Activated CD4-positive, alpha-beta T cell treated with anti-CD3 and anti-CD28 coated beads, Interleukin-2, amount 10 ng/mL, durations not matched to agents 7 days and 5 days (primary cell): Measurements from ENCODE around the gene FKBP15. TPM values are rescaled to one million over a fixed set of nuclear protein-coding genes. Genes with fewer than 3 reads are reported as not detected.
A peak's percentile ranks its signal among the peaks of the same experiment; 100 is the strongest.
"Not testable (repeated sequence)": the region's sequence is repeated elsewhere in the genome, so short reads cannot be mapped to it uniquely, and the experiment has no call there.

Experiments
- CTCF ChIA-PET: fragments of 350-600 bp; sonication (Branson Sonifier 250); formaldehyde crosslinking; loops from one replicate; lab custom pipeline; 2021; ENCODE audit warnings: antibody characterized with exemption; lab: Charles Lee
- POLR2A ChIA-PET: fragments of 350-600 bp; sonication (Branson Sonifier 250); formaldehyde crosslinking; loops from one replicate; lab custom pipeline; 2021; ENCODE audit warnings: antibody characterized with exemption; lab: Charles Lee
- DNase-seq: peaks from one replicate; pipeline ENCODE4 v3.0.0-alpha.2; 2020
- H3K27ac Mint-ChIP-seq: one replicate; pipeline ENCODE4 v1.8.0; 2021; ENCODE audit warnings: mild to moderate bottlenecking, moderate library complexity, mixed read lengths
- H3K27me3 Mint-ChIP-seq: one replicate; pipeline ENCODE4 v1.8.0; 2021; ENCODE audit warnings: mixed read lengths
- H3K36me3 Mint-ChIP-seq: one replicate; pipeline ENCODE4 v1.8.0; 2021; ENCODE audit warnings: low read depth, mixed read lengths
- H3K4me1 Mint-ChIP-seq: one replicate; pipeline ENCODE4 v1.8.0; 2021; ENCODE audit warnings: mixed read lengths
- H3K4me3 Mint-ChIP-seq: one replicate; pipeline ENCODE4 v1.8.0; 2021; ENCODE audit warnings: mild to moderate bottlenecking, moderate library complexity, mixed read lengths
- H3K9me3 Mint-ChIP-seq: one replicate; pipeline ENCODE4 v1.8.0; 2021; ENCODE audit warnings: mixed read lengths
- total RNA-seq, 2 experiments: library from RNA; stranded (reverse); gene quantifications; one replicate each; pipeline ENCODE4 v1.2.3, GENCODE V29; 2021

The FKBP15 gene
- total RNA-seq, 2 experiments from 2014 or later: 33.6 to 39.3 TPM

- peaks cover 3% of the 10 kb centered on the region for H3K9me3 Mint-ChIP-seq
- no peak for DNase-seq
- no peak overlapping the region for H3K4me3 Mint-ChIP-seq
- H3K27ac Mint-ChIP-seq: no peak overlapping the region
- ChIA-PET CTCF (no interaction called here), POLR2A (no interaction called here)
- no peaks in the 10 kb centered on the region for H3K4me1 Mint-ChIP-seq
- H3K27me3 Mint-ChIP-seq: no peaks in the 10 kb centered on the region
- H3K36me3 Mint-ChIP-seq: peaks cover 5% of the 10 kb centered on the region
Measured at GRCh38 chr9:113247640-113248039, 26.6 kb upstream of the FKBP15 start.

- ChIA-PET POLR2A (no interaction called here), CTCF (no interaction called here)
- Mint-ChIP-seq H3K27ac (no peak overlapping the region), H3K9me3 (peaks cover 3% of the 10 kb centered on the region), H3K4me1 (no peaks in the 10 kb centered on the region), H3K4me3 (no peak overlapping the region), H3K36me3 (peaks cover 5% of the 10 kb centered on the region), H3K27me3 (no peaks in the 10 kb centered on the region)
- DNase-seq: no peak
Measured at GRCh38 chr9:113246928-113247327, 25.9 kb upstream of the FKBP15 start.

GRCh38 chr9:113245894-113246293 lies 24.8 kb upstream of the FKBP15 start:
- peaks cover 3% of the 10 kb centered on the region for H3K9me3 Mint-ChIP-seq
- no peak overlapping the region for H3K4me3 Mint-ChIP-seq
- no peaks in the 10 kb centered on the region for H3K4me1 Mint-ChIP-seq
- no peak overlapping the region for H3K27ac Mint-ChIP-seq
- CTCF ChIA-PET: interaction anchor here (1.3 kb wide), 1 partner anchor 25 kb away, joined by 4 read pairs; the partner anchor contains the start of genes FKBP15 and SLC31A1
- H3K27me3 Mint-ChIP-seq: no peaks in the 10 kb centered on the region
- DNase-seq: no peak
- POLR2A ChIA-PET: no interaction called here
- peaks cover 5% of the 10 kb centered on the region for H3K36me3 Mint-ChIP-seq

- Mint-ChIP-seq H3K4me3 (no peak overlapping the region), H3K4me1 (no peaks in the 10 kb centered on the region), H3K27me3 (no peaks in the 10 kb centered on the region), H3K9me3 (no peaks in the 10 kb centered on the region), H3K36me3 (peaks cover 2% of the 10 kb centered on the region), H3K27ac (peak overlapping the region; percentile 19)
- ChIA-PET CTCF (interaction anchor here (1.3 kb wide), 1 partner anchor 23 kb away, joined by 4 read pairs; the partner anchor contains the start of genes FKBP15 and SLC31A1), POLR2A (no interaction called here)
- DNase-seq: no peak
Measured at GRCh38 chr9:113244556-113244955, 23.5 kb upstream of the FKBP15 start.

GRCh38 chr9:113241161-113241560 lies 20.1 kb upstream of the FKBP15 start:
- DNase-seq: no peak
- H3K9me3 Mint-ChIP-seq: no peaks in the 10 kb centered on the region
- no peaks in the 10 kb centered on the region for H3K27me3 Mint-ChIP-seq
- H3K36me3 Mint-ChIP-seq: no peaks in the 10 kb centered on the region
- ChIA-PET POLR2A (no interaction called here), CTCF (interaction anchor here (0.7 to 1.2 kb wide), 3 partner anchors 19 to 185 kb away, joined by 3 to 5 read pairs (median 3); no protein-coding TSS in a partner anchor)
- no peak overlapping the region for H3K27ac Mint-ChIP-seq
- H3K4me1 Mint-ChIP-seq: peaks cover 10% of the 10 kb centered on the region
- no peak overlapping the region for H3K4me3 Mint-ChIP-seq

- H3K4me1 Mint-ChIP-seq: peaks cover 11% of the 10 kb centered on the region
- H3K9me3 Mint-ChIP-seq: no peaks in the 10 kb centered on the region
- no peak overlapping the region for H3K4me3 Mint-ChIP-seq
- ChIA-PET POLR2A (no interaction called here), CTCF (no interaction called here)
- no peaks in the 10 kb centered on the region for H3K27me3 Mint-ChIP-seq
- H3K27ac Mint-ChIP-seq: no peak overlapping the region
- DNase-seq: no peak
- H3K36me3 Mint-ChIP-seq: no peaks in the 10 kb centered on the region
Measured at GRCh38 chr9:113238859-113239232, 17.8 kb upstream of the FKBP15 start.

GRCh38 chr9:113238202-113238858 lies 17.3 kb upstream of the FKBP15 start:
- Mint-ChIP-seq H3K4me1 (peaks cover 14% of the 10 kb centered on the region), H3K9me3 (no peaks in the 10 kb centered on the region), H3K27me3 (no peaks in the 10 kb centered on the region), H3K4me3 (no peak overlapping the region), H3K27ac (no peak overlapping the region), H3K36me3 (no peaks in the 10 kb centered on the region)
- ChIA-PET POLR2A (no interaction called here), CTCF (interaction anchor here (1.5 kb wide), 1 partner anchor 35 kb away, joined by 3 read pairs; no protein-coding TSS in a partner anchor)
- no peak for DNase-seq

GRCh38 chr9:113237026-113237425 lies 15.9 kb upstream of the FKBP15 start:
- Mint-ChIP-seq H3K4me3 (no peak overlapping the region), H3K4me1 (peaks cover 26% of the 10 kb centered on the region), H3K27ac (no peak overlapping the region), H3K27me3 (no peaks in the 10 kb centered on the region), H3K9me3 (no peaks in the 10 kb centered on the region), H3K36me3 (no peaks in the 10 kb centered on the region)
- no peak for DNase-seq
- CTCF ChIA-PET: interaction anchor here (1.5 kb wide), 1 partner anchor 37 kb away, joined by 3 read pairs; no protein-coding TSS in a partner anchor
- POLR2A ChIA-PET: no interaction called here

- H3K4me1 Mint-ChIP-seq: peaks cover 29% of the 10 kb centered on the region
- H3K27ac Mint-ChIP-seq, H3K27me3 Mint-ChIP-seq, POLR2A ChIA-PET, H3K9me3 Mint-ChIP-seq, H3K36me3 Mint-ChIP-seq, H3K4me3 Mint-ChIP-seq, DNase-seq: not testable (repeated sequence)
- CTCF ChIA-PET: interaction anchor here (0.6 kb wide), 1 partner anchor 11 kb away, joined by 3 read pairs; no protein-coding TSS in a partner anchor
Measured at GRCh38 chr9:113235701-113236255, 14.7 kb upstream of the FKBP15 start.

GRCh38 chr9:113231701-113232100 lies 10.6 kb upstream of the FKBP15 start:
- Mint-ChIP-seq H3K27ac (no peak overlapping the region), H3K27me3 (no peaks in the 10 kb centered on the region), H3K36me3 (peaks cover 5% of the 10 kb centered on the region), H3K4me3 (no peak overlapping the region), H3K9me3 (no peaks in the 10 kb centered on the region), H3K4me1 (peaks cover 29% of the 10 kb centered on the region)
- DNase-seq: no peak
- POLR2A ChIA-PET: no interaction called here
- CTCF ChIA-PET: interaction anchor here (0.7 to 1.0 kb wide), 3 partner anchors 28 to 426 kb away, joined by 3 to 4 read pairs (median 3); no protein-coding TSS in a partner anchor

GRCh38 chr9:113228130-113228665 lies 7.1 kb upstream of the FKBP15 start:
- Mint-ChIP-seq H3K4me3 (no peak overlapping the region), H3K36me3 (peaks cover 9% of the 10 kb centered on the region), H3K9me3 (no peaks in the 10 kb centered on the region), H3K4me1 (peaks cover 30% of the 10 kb centered on the region), H3K27ac (no peak overlapping the region), H3K27me3 (no peaks in the 10 kb centered on the region)
- ChIA-PET POLR2A (no interaction called here), CTCF (no interaction called here)
- no peak for DNase-seq

- H3K9me3 Mint-ChIP-seq: no peaks in the 10 kb centered on the region
- DNase-seq: no peak
- H3K27me3 Mint-ChIP-seq: no peaks in the 10 kb centered on the region
- CTCF ChIA-PET: interaction anchor here (0.6 kb wide), 1 partner anchor 57 kb away, joined by 3 read pairs; no protein-coding TSS in a partner anchor
- H3K27ac Mint-ChIP-seq: no peak overlapping the region
- no peak overlapping the region for H3K4me3 Mint-ChIP-seq
- POLR2A ChIA-PET: no interaction called here
- H3K4me1 Mint-ChIP-seq: peaks cover 30% of the 10 kb centered on the region
- peaks cover 9% of the 10 kb centered on the region for H3K36me3 Mint-ChIP-seq
Measured at GRCh38 chr9:113227436-113227835, 6.4 kb upstream of the FKBP15 start.

- Mint-ChIP-seq H3K4me1 (peaks cover 48% of the 10 kb centered on the region), H3K9me3 (no peaks in the 10 kb centered on the region), H3K36me3 (peaks cover 9% of the 10 kb centered on the region), H3K27me3 (no peaks in the 10 kb centered on the region), H3K27ac (no peak overlapping the region), H3K4me3 (no peak overlapping the region)
- CTCF ChIA-PET: no interaction called here
- DNase-seq: no peak
- POLR2A ChIA-PET: no interaction called here
Measured at GRCh38 chr9:113223963-113224362, 2.9 kb upstream of the FKBP15 start.
